Rectal smooth muscle tissue (tissue), 1 donor: ENCODE measurements around the gene PSMB2.
"Not testable (repeated sequence)": the region's sequence is repeated elsewhere in the genome, so short reads cannot be mapped to it uniquely, and the experiment has no call there.

ENCODE experiments used
- H3K27ac ChIP-seq: one replicate; pipeline ENCODE4 v1.7.0; 2013; ENCODE audit warnings: low read depth, low read length, inconsistent platforms
- H3K27me3 ChIP-seq: one replicate; pipeline ENCODE4 v1.7.0; 2013; ENCODE audit warnings: low read length; ENCODE audit not compliant: control insufficient read depth, insufficient read depth
- H3K36me3 ChIP-seq: one replicate; pipeline ENCODE4 v1.7.0; 2013; ENCODE audit warnings: low read length; ENCODE audit not compliant: control insufficient read depth, insufficient read depth
- H3K4me1 ChIP-seq: one replicate; pipeline ENCODE4 v1.7.0; 2013; ENCODE audit warnings: low read length; ENCODE audit not compliant: control insufficient read depth, insufficient read depth
- H3K4me3 ChIP-seq: one replicate; pipeline ENCODE4 v1.7.0; 2013; ENCODE audit warnings: low read length
- H3K9ac ChIP-seq: one replicate; pipeline ENCODE4 v1.7.0; 2013; ENCODE audit warnings: low read length

The PSMB2 gene

GRCh38 chr1:35588197-35588910 is 53.0 kb downstream of the PSMB2 start:
- Histone ChIP-seq H3K9ac (no peak overlapping the region), H3K27ac (no peak overlapping the region), H3K4me3 (no peak overlapping the region), H3K4me1 (no peaks in the 10 kb centered on the region), H3K36me3 (peaks cover 3% of the 10 kb centered on the region), H3K27me3 (no peaks in the 10 kb centered on the region)

- H3K36me3 ChIP-seq, result peaks cover 3% of the 10 kb centered on the region
Observed at GRCh38 chr1:35587736-35588135, 53.6 kb downstream of the PSMB2 start.

GRCh38 chr1:35586808-35587207 is 54.5 kb downstream of the PSMB2 start:
- no peak overlapping the region for H3K27ac ChIP-seq
- no peaks in the 10 kb centered on the region for H3K27me3 ChIP-seq
- H3K4me3 ChIP-seq, result no peak overlapping the region
- H3K4me1 ChIP-seq, result no peaks in the 10 kb centered on the region
- H3K9ac ChIP-seq, result no peak overlapping the region
- H3K36me3 ChIP-seq, result peaks cover 3% of the 10 kb centered on the region

More at GRCh38 chr1:35587736-35588135, 53.6 kb downstream of the PSMB2 start:
- Histone ChIP-seq H3K4me1 (no peaks in the 10 kb centered on the region), H3K27ac (no peak overlapping the region), H3K4me3 (no peak overlapping the region), H3K27me3 (no peaks in the 10 kb centered on the region), H3K9ac (no peak overlapping the region)

- H3K9ac ChIP-seq, H3K36me3 ChIP-seq, H3K4me1 ChIP-seq, H3K27me3 ChIP-seq, H3K27ac ChIP-seq, H3K4me3 ChIP-seq: not testable (repeated sequence)
Observed at GRCh38 chr1:35585805-35586204, 55.5 kb downstream of the PSMB2 start.

- Histone ChIP-seq H3K27ac (no peak overlapping the region), H3K36me3 (no peaks in the 10 kb centered on the region), H3K27me3 (no peaks in the 10 kb centered on the region), H3K9ac (no peak overlapping the region), H3K4me1 (no peaks in the 10 kb centered on the region), H3K4me3 (no peak overlapping the region)
Observed at GRCh38 chr1:35585281-35585680, 56.0 kb downstream of the PSMB2 start.

GRCh38 chr1:35581621-35582020 is 59.7 kb downstream of the PSMB2 start:
- not testable (repeated sequence) for H3K4me3 ChIP-seq, H3K4me1 ChIP-seq, H3K36me3 ChIP-seq, H3K27me3 ChIP-seq, H3K27ac ChIP-seq, H3K9ac ChIP-seq

- Histone ChIP-seq H3K4me1 (no peaks in the 10 kb centered on the region), H3K4me3 (no peak overlapping the region), H3K27me3 (peaks cover 5% of the 10 kb centered on the region), H3K36me3 (no peaks in the 10 kb centered on the region), H3K9ac (no peak overlapping the region), H3K27ac (no peak overlapping the region)
Observed at GRCh38 chr1:35580949-35581388, 60.4 kb downstream of the PSMB2 start.

GRCh38 chr1:35577071-35577998 is 64.0 kb downstream of the PSMB2 start:
- peaks cover 16% of the 10 kb centered on the region for H3K27me3 ChIP-seq
- peak overlapping the region; percentile 34 for H3K9ac ChIP-seq
- H3K36me3 ChIP-seq, result no peaks in the 10 kb centered on the region
- peak overlapping the region; percentile 69 for H3K4me3 ChIP-seq
- no peak overlapping the region for H3K27ac ChIP-seq
- H3K4me1 ChIP-seq, result no peaks in the 10 kb centered on the region

GRCh38 chr1:35576766-35577070 is 64.6 kb downstream of the PSMB2 start:
- peaks cover 16% of the 10 kb centered on the region for H3K27me3 ChIP-seq
- not testable (repeated sequence) for H3K9ac ChIP-seq, H3K4me1 ChIP-seq, H3K4me3 ChIP-seq, H3K27ac ChIP-seq, H3K36me3 ChIP-seq

- Histone ChIP-seq H3K27me3 (peaks cover 21% of the 10 kb centered on the region), H3K27ac (no peak overlapping the region), H3K4me3 (no peak overlapping the region), H3K36me3 (no peaks in the 10 kb centered on the region), H3K4me1 (no peaks in the 10 kb centered on the region), H3K9ac (no peak overlapping the region)
Observed at GRCh38 chr1:35576061-35576765, 65.1 kb downstream of the PSMB2 start.

- Histone ChIP-seq H3K36me3 (no peaks in the 10 kb centered on the region), H3K27me3 (peaks cover 22% of the 10 kb centered on the region), H3K27ac (no peak overlapping the region), H3K4me1 (no peaks in the 10 kb centered on the region), H3K9ac (no peak overlapping the region), H3K4me3 (no peak overlapping the region)
Observed at GRCh38 chr1:35575416-35575958, 65.8 kb downstream of the PSMB2 start.
